Naive thymus-derived CD4-positive, alpha-beta T cell (primary cell): ENCODE results near the gene NBL1. TPM values are rescaled to one million over a fixed set of nuclear protein-coding genes. Genes with fewer than 3 reads are reported as not detected.

Experiments
- ATAC-seq: fragments of 150-1000 bp; cut with Tn5 transposase; 2 replicates; pipeline ENCODE4 v1.10.0; 2021; ENCODE audit warnings: mild to moderate bottlenecking, moderate library complexity
- CTCF ChIA-PET: fragments of 350-600 bp; sonication (Branson Sonifier 250); formaldehyde crosslinking; loops from one replicate; lab custom pipeline; 2021; ENCODE audit warnings: antibody characterized with exemption; lab: Charles Lee
- POLR2A ChIA-PET: fragments of 350-600 bp; sonication (Branson Sonifier 250); formaldehyde crosslinking; loops from one replicate; lab custom pipeline; 2021; ENCODE audit warnings: antibody characterized with exemption, inconsistent platforms; lab: Charles Lee
- DNase-seq, 9 donors: peaks; one replicate each; pipeline versions ENCODE4 v3.0.0 to v3.0.0-alpha.2; 2020 to 2022; ENCODE audit warnings: mixed read lengths in 1 of 9
- H3K27ac ChIP-seq: one replicate; pipeline ENCODE4 v1.7.0; 2013; ENCODE audit warnings: mild to moderate bottlenecking, low read depth, low read length, moderate library complexity
- H3K27me3 ChIP-seq, 2 donors: one replicate each; pipeline ENCODE4 v1.7.0; 2013; ENCODE audit warnings: low read length in 2 of 2, mild to moderate bottlenecking in 2 of 2, moderate library complexity in 2 of 2; ENCODE audit not compliant: control insufficient read depth in 2 of 2, insufficient read depth in 2 of 2
- H3K36me3 ChIP-seq, 3 experiments: 1 replicate in 2 of 3; 2 replicates in 1 of 3; pipeline ENCODE4 v1.7.0; 2013; ENCODE audit warnings: low read length in 3 of 3, mild to moderate bottlenecking in 3 of 3, moderate library complexity in 1 of 3; ENCODE audit not compliant: insufficient read depth in 3 of 3, control insufficient read depth in 2 of 3
- H3K4me1 ChIP-seq, 2 donors: one replicate each; pipeline ENCODE4 v1.7.0; 2013; ENCODE audit warnings: low read length in 2 of 2, mild to moderate bottlenecking in 2 of 2, moderate library complexity in 1 of 2; ENCODE audit not compliant: control insufficient read depth in 2 of 2, insufficient read depth in 2 of 2
- H3K4me3 ChIP-seq: 2 replicates; pipeline ENCODE4 v1.7.0; 2013; ENCODE audit warnings: mild to moderate bottlenecking, low read length
- H3K9me3 ChIP-seq, 3 experiments: 1 replicate in 2 of 3; 2 replicates in 1 of 3; pipeline ENCODE4 v1.7.0; 2013; ENCODE audit warnings: low read length in 3 of 3; ENCODE audit not compliant: control insufficient read depth in 2 of 3
- H3K27ac Mint-ChIP-seq, 9 donors: one replicate each; pipeline ENCODE4 v1.8.0; 2020 to 2022; ENCODE audit warnings: mixed read lengths in 9 of 9, mild to moderate bottlenecking in 8 of 9, moderate library complexity in 5 of 9, inconsistent platforms in 2 of 9
- H3K27me3 Mint-ChIP-seq, 5 donors: one replicate each; pipeline ENCODE4 v1.8.0; 2021 to 2022; ENCODE audit warnings: mixed read lengths in 5 of 5, mild to moderate bottlenecking in 1 of 5
- H3K36me3 Mint-ChIP-seq, 5 donors: one replicate each; pipeline ENCODE4 v1.8.0; 2020 to 2022; ENCODE audit warnings: mixed read lengths in 5 of 5, mild to moderate bottlenecking in 3 of 5, inconsistent platforms in 1 of 5
- H3K4me1 Mint-ChIP-seq, 7 donors: one replicate each; pipeline ENCODE4 v1.8.0; 2020 to 2022; ENCODE audit warnings: mixed read lengths in 7 of 7, mild to moderate bottlenecking in 3 of 7, inconsistent platforms in 1 of 7
- H3K4me3 Mint-ChIP-seq, 10 donors: one replicate each; pipeline ENCODE4 v1.8.0; 2020 to 2022; ENCODE audit warnings: mild to moderate bottlenecking in 10 of 10, mixed read lengths in 10 of 10, moderate library complexity in 6 of 10, inconsistent platforms in 2 of 10
- H3K9me3 Mint-ChIP-seq, 11 donors: one replicate each; pipeline ENCODE4 v1.8.0; 2020 to 2022; ENCODE audit warnings: mixed read lengths in 11 of 11, mild to moderate bottlenecking in 4 of 11, inconsistent platforms in 1 of 11, moderate library complexity in 1 of 11
- intact Hi-C, 2 donors: fragments of 100-400 bp; cut with micrococcal nuclease; formaldehyde crosslinking; loops; one replicate each; pipeline ENCODE4 v1.15.1; 2023
- polyA plus RNA-seq, 2 donors: library from polyadenylated mRNA; unstranded; fragments of 300-500 nt; fragmentation: Illumina TruSeq; gene quantifications; one replicate each; pipeline ENCODE4 v1.2.3, GENCODE V29; 2021
- total RNA-seq, 6 experiments: library from RNA in 5 of 6; stranded (reverse) in 5 of 6; gene quantifications; 1 replicate in 5 of 6; 2 replicates in 1 of 6; pipeline ENCODE4 v1.2.3 and lab custom pipeline; 2021 to 2026

The NBL1 gene, protein sequence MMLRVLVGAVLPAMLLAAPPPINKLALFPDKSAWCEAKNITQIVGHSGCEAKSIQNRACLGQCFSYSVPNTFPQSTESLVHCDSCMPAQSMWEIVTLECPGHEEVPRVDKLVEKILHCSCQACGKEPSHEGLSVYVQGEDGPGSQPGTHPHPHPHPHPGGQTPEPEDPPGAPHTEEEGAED
- total RNA-seq (10 to 100 TPM; 20.7 to 36.1 (median 22.8) TPM), polyA plus RNA-seq (1 to 10 TPM; 2.5 to 4.0 TPM), total RNA-seq (lab: John Stamatoyannopoulos, UW) (18.2 reads per million, percentile 48 among the genes with 10 or more reads in this experiment)

DNA sequence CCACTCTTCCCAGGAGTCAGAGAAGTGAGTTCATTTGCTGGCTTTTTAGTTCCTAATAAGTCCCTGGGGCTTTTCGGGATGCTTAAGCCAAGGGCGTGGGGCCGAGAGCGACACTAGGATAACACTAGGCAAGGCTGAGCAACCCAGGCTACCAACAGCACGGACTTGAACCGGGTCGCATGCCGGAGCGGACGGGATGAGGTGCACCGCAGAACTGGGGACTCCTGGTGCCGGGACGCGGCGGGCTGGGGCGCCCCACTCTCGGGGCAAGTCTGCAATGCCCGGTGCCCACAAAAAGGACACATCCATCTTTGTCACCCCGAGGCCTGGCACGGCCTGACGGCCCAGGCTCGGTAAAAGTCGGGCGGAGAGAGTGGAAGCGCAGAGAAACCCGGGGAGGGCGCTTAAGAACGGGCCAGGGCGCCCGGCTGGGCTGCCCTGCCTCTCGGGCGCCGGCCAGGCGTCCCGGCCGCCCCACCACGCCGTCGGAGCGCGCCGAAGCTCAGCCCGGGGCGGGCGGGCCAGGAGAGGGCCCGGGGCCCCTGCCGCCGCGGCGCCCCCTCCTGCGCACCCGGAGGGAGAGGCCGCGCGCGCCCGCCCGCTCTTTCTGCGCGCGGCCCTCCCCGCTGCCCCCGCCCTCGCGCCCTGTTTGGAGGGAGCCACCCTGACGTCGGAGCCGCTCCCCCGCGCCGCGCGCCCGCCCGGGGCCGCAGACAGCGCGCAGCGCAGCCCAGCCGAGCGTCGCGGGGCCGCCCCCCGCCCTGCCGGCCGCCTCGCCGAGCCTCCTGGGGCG is at the start of gene NBL1:
Gene NBL1, plus strand, starts transcription at position 710 of the 793 bp plus-strand sequence. CDS start 10,720 bp downstream, outside the sequence.
- Mint-ChIP-seq H3K9me3 (peaks cover 0 to 4% (median 0%) of the 10 kb centered on the region in 11 donors), H3K36me3 (peaks cover 0 to 3% (median 0%) of the 10 kb centered on the region in 5 donors), H3K4me3 (peak within 1 kb of the TSS; percentile 87 to 100 (median 97)), H3K27ac (peak within 1 kb of the TSS; percentile 80 to 98 (median 92)), H3K27me3 (peaks cover 0 to 29% (median 8%) of the 10 kb centered on the region in 5 donors), H3K4me1 (peaks cover 17 to 38% (median 33%) of the 10 kb centered on the region in 7 donors)
- Histone ChIP-seq H3K36me3 (no peaks in the 10 kb centered on the region), H3K9me3 (no peaks in the 10 kb centered on the region), H3K4me3 (peak within 1 kb of the TSS; percentile 62), H3K4me1 (peaks cover 6 to 7% of the 10 kb centered on the region in 2 donors), H3K27me3 (no peaks in the 10 kb centered on the region), H3K27ac (peak within 1 kb of the TSS; percentile 69)
- POLR2A ChIA-PET = interaction anchor here (0.6 to 10.2 kb wide), 5 partner anchors 13 to 188 kb away, joined by 3 to 87 read pairs (median 3); a partner anchor contains a TSS
- peak; percentile 93 for ATAC-seq
- peak; percentile 60 to 86 (median 71) for DNase-seq
- intact Hi-C loops = loop anchor here (1.0 to 10.0 kb wide), 6 partner anchors 46 to 392 kb away; partner anchors contain the start of genes AKR7A2 (in 2 of the 2), SLC66A1 (in 2 of the 2), CAPZB (in 1 of the 2) and EMC1 (in 1 of the 2)
- CTCF ChIA-PET = interaction anchor here (1.4 to 1.8 kb wide), 3 partner anchors 10 to 47 kb away, joined by 3 to 7 read pairs (median 4); a partner anchor contains a TSS

DNA sequence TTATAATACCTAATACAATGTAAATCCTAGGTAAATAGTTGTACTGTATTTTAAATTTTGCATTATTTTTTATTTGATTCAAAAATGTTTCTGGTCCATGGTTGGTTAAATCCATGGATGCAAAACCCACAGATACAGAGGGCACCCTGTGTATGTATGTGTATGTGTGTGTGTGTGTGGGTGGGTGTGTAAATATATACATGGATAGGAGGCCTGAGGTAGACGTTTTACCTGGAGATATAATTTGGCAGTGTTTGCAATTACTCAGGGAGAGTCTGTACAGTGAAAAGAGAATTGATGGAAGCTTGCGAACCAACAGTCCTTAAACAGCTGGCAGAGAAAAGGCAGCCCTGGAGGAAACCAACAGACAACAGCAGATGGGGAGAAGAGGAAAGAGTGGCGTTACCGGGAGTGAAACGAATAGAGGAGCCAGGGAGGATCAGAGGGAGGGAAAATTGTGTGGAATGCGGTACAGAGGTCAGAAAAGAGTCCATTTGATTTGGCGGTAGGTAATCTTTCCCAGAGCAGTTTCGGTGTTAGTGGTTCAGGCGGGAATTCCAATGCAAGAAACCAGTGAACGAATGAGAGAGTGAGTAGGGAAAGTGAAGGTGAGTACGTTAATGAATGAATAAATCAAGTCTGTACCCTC is 47.9 kb upstream of the NBL1 start:
- Mint-ChIP-seq H3K4me1 (peaks cover 27 to 49% (median 43%) of the 10 kb centered on the region in 7 donors), H3K36me3 (peaks cover 3 to 21% (median 13%) of the 10 kb centered on the region in 5 donors), H3K27ac (peak overlapping the region; percentile 98 to 100 (median 99)), H3K9me3 (peaks cover 0 to 10% (median 0%) of the 10 kb centered on the region in 11 donors), H3K4me3 (peak overlapping the region; percentile 79 to 100 (median 98)), H3K27me3 (peaks cover 0 to 18% (median 0%) of the 10 kb centered on the region in 5 donors)
- H3K27me3 ChIP-seq = no peaks in the 10 kb centered on the region
- H3K27ac ChIP-seq = peak overlapping the region; percentile 99
- H3K4me1 ChIP-seq = peaks cover 34 to 38% of the 10 kb centered on the region in 2 donors
- no peaks in the 10 kb centered on the region for H3K36me3 ChIP-seq
- POLR2A ChIA-PET = interaction anchor here (0.7 to 7.1 kb wide), 16 partner anchors 12 to 204 kb away, joined by 3 to 88 read pairs (median 6); partner anchors contain the start of genes CAPZB and NBL1
- no peak for ATAC-seq
- H3K9me3 ChIP-seq = no peaks in the 10 kb centered on the region
- intact Hi-C loops = loop anchor here (1.0 to 10.0 kb wide), 10 partner anchors 111 to 691 kb away; partner anchors contain the start of genes EMC1 (in 2 of the 2), IFFO2 (in 2 of the 2), MRTO4 (in 2 of the 2) and UBR4 (in 2 of the 2)
- H3K4me3 ChIP-seq = peak overlapping the region; percentile 59
- DNase-seq = no peak
- CTCF ChIA-PET = interaction anchor here (0.6 to 1.7 kb wide), 4 partner anchors 14 to 204 kb away, joined by 3 to 7 read pairs (median 6); partner anchors contain the start of gene NBL1

DNA sequence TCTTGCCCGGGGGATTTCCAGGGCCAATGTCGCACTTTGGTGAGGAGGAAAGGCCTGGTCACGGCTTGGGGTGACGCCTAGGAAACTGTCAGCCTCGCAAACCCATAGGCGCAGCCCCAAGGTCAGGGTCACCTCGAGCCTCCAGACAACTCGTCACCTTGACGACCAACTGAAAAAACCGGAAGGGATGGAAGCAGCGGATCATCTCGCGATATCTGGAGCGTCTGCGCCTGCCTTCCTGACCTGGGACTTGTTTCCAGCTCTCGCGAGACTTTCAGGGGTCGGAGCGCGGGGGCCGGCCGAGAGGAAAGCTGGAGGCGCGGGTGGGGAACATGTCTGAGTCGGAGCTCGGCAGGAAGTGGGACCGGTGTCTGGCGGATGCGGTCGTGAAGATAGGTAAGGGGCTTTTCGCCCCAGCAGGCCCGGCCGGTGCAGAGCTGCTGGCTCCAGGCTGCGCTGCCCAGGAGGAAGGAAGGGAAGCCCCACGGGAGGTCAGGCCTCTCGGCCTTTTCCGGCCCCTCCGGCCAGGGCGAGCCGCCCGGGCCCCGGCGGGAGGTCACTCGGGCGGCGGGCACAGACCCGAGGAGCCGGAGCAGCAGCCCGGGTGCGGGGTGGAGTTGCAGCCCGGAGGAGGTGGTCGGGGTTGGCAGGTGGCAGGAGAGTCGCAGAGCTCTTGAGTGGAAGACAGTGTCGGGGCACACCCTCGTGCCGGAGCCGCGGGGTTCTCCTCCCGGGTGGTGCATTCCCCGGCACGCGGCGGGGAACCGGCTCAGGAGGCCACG is 47.2 kb upstream of the NBL1 start:
- ATAC-seq = peak; percentile 86
- peak overlapping the region; percentile 59 for H3K4me3 ChIP-seq
- peaks cover 0 to 11% (median 0%) of the 10 kb centered on the region in 5 donors for H3K27me3 Mint-ChIP-seq
- CTCF ChIA-PET = interaction anchor here (0.6 to 1.5 kb wide), 5 partner anchors 15 to 222 kb away, joined by 3 to 7 read pairs (median 4); partner anchors contain the start of gene NBL1
- H3K4me3 Mint-ChIP-seq = peak overlapping the region; percentile 79 to 100 (median 98)
- peaks cover 34 to 45% of the 10 kb centered on the region in 2 donors for H3K4me1 ChIP-seq
- intact Hi-C loops = loop anchor here (1.0 to 10.0 kb wide), 13 partner anchors 9 to 692 kb away; partner anchors contain the start of genes AKR7A2 (in 2 of the 2), CAPZB (in 2 of the 2), EMC1 (in 2 of the 2) and IFFO2 (in 2 of the 2)
- POLR2A ChIA-PET = interaction anchor here (0.6 to 7.1 kb wide), 28 partner anchors 8 to 973 kb away, joined by 3 to 88 read pairs (median 4); partner anchors contain the start of genes CAPZB, EMC1, MRTO4 and NBL1
- peaks cover 7 to 24% (median 17%) of the 10 kb centered on the region in 5 donors for H3K36me3 Mint-ChIP-seq
- H3K4me1 Mint-ChIP-seq = peaks cover 29 to 56% (median 47%) of the 10 kb centered on the region in 7 donors
- H3K27me3 ChIP-seq = no peaks in the 10 kb centered on the region
- peaks cover 0 to 12% (median 0%) of the 10 kb centered on the region in 11 donors for H3K9me3 Mint-ChIP-seq
- peak overlapping the region; percentile 99 for H3K27ac ChIP-seq
- no peaks in the 10 kb centered on the region for H3K36me3 ChIP-seq
- peak; percentile 86 to 98 (median 97) for DNase-seq
- no peaks in the 10 kb centered on the region for H3K9me3 ChIP-seq
- H3K27ac Mint-ChIP-seq = peak overlapping the region; percentile 98 to 100 (median 99)

DNA sequence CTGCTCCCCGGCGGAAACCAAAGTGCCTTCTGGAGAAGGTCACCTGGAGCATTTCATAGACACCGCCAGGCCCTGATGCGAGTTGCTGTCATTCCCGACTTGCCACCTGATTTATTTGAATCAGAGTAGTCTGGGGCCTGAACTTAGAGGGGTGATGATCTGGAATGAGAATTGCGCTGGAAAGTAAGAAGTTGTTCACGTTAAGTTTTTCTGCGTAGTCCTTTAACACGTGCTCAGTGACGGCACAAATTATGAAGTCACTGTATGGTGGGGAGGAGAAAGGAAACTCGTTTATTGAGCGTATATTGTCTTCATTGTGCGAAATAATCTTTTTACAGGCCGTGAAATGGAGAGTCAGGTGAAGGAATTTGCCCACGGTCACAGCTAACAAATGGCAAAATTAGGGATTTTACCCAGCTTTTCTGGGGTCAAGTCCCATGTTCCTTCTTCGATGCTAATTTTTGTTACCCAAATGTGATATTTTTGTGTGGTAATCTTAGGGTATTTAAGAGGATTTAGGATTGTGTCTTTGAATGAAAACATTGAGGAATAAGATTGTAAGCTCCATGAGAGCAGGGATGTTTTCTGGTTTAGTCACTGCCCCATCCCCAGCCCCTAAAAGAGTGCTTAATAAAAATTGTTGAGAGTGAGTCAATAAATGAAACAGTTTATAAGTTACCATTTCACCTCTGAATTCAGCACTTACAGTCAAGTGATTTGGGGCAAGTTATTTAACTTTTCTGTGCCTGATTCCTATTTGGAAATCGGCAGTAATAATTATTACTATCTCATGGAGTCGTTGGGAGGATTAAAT is 46.4 kb upstream of the NBL1 start:
- H3K4me1 Mint-ChIP-seq = peaks cover 29 to 64% (median 51%) of the 10 kb centered on the region in 7 donors

More for the DNA sequence above, 46.4 kb upstream of the NBL1 start:
- H3K27me3 ChIP-seq = no peaks in the 10 kb centered on the region
- H3K36me3 Mint-ChIP-seq = peaks cover 10 to 27% (median 20%) of the 10 kb centered on the region in 5 donors
- peaks cover 0 to 12% (median 0%) of the 10 kb centered on the region in 11 donors for H3K9me3 Mint-ChIP-seq
- peaks cover 34 to 48% of the 10 kb centered on the region in 2 donors for H3K4me1 ChIP-seq
- H3K36me3 ChIP-seq = no peaks in the 10 kb centered on the region
- ChIA-PET CTCF (interaction anchor here (0.7 to 1.5 kb wide), 6 partner anchors 16 to 223 kb away, joined by 3 to 7 read pairs (median 4); partner anchors contain the start of gene NBL1), POLR2A (interaction anchor here (0.8 to 7.1 kb wide), 22 partner anchors 13 to 642 kb away, joined by 3 to 88 read pairs (median 4); partner anchors contain the start of genes CAPZB, EMC1, MRTO4 and NBL1)
- peak in 7 of 9 donors; percentile 76 to 88 (median 85) for DNase-seq
- peak overlapping the region; percentile 79 to 100 (median 98) for H3K4me3 Mint-ChIP-seq
- H3K27me3 Mint-ChIP-seq = peaks cover 0 to 7% (median 0%) of the 10 kb centered on the region in 5 donors
- ATAC-seq = peak; percentile 58
- no peaks in the 10 kb centered on the region for H3K9me3 ChIP-seq
- peak overlapping the region; percentile 99 for H3K27ac ChIP-seq
- intact Hi-C loops = loop anchor here (1.0 to 10.0 kb wide), 11 partner anchors 9 to 693 kb away; partner anchors contain the start of genes IFFO2 (in 2 of the 2), NBL1 (in 2 of the 2), AKR7A2 (in 1 of the 2) and ALDH4A1 (in 1 of the 2)
- peak overlapping the region; percentile 95 to 100 (median 99) for H3K27ac Mint-ChIP-seq
- peak overlapping the region; percentile 59 for H3K4me3 ChIP-seq
